Loucy (cell line): ENCODE measurements around the gene CERS6.

Experiments
- CTCF ChIP-seq: fragments of 200-600 bp; sonication (generic); conservative IDR thresholded peaks from 2 replicates; pipeline ENCODE4 v1.5.1; 2014; ENCODE audit warnings: mild to moderate bottlenecking, antibody characterized with exemption, low read length
- EZH2phosphoT487 ChIP-seq: fragments of 200-600 bp; IDR thresholded peaks from 2 replicates; pipeline ENCODE4 v1.6.1; 2018; ENCODE audit warnings: antibody characterized with exemption, mild to moderate bottlenecking, moderate library complexity, borderline replicate concordance

GRCh38 chr2:168607992-168608391, 151.9 kb downstream of the CERS6 start:
- TF ChIP-seq CTCF (no peak), EZH2phosphoT487 (no peak)
